CD4-positive, CD25-positive, alpha-beta regulatory T cell (primary cell): Measurements from ENCODE around the gene MMRN2. TPM values are rescaled to one million over a fixed set of nuclear protein-coding genes. Genes with fewer than 3 reads are reported as not detected.

ENCODE experiments used
- ATAC-seq, 2 donors: fragments of 150-1000 bp; cut with Tn5 transposase; one replicate each; pipeline ENCODE4 v1.10.0; 2021; ENCODE audit warnings: low read depth in 2 of 2, moderate number of reproducible peaks in 2 of 2, moderate library complexity in 1 of 2
- DNase-seq, 3 donors: peaks; one replicate each; pipeline versions ENCODE4 v3.0.0 to v3.0.0-alpha.2; 2012 to 2022; ENCODE audit warnings: mixed read lengths in 1 of 3
- H3K27ac ChIP-seq: one replicate; pipeline ENCODE4 v1.7.0; 2013; ENCODE audit warnings: mild to moderate bottlenecking, low read length; ENCODE audit not compliant: insufficient read depth, poor library complexity, severe bottlenecking
- H3K27me3 ChIP-seq: one replicate; pipeline ENCODE4 v1.7.0; 2013; ENCODE audit warnings: low read length; ENCODE audit not compliant: control insufficient read depth, insufficient read depth
- H3K36me3 ChIP-seq: one replicate; pipeline ENCODE4 v1.7.0; 2013; ENCODE audit warnings: mild to moderate bottlenecking, low read length, moderate library complexity; ENCODE audit not compliant: control insufficient read depth, insufficient read depth
- H3K4me1 ChIP-seq: 2 replicates; pipeline ENCODE4 v1.7.0; 2013; ENCODE audit warnings: mild to moderate bottlenecking, low read length; ENCODE audit not compliant: insufficient read depth, control insufficient read depth, poor library complexity, severe bottlenecking
- H3K4me3 ChIP-seq: one replicate; pipeline ENCODE4 v1.7.0; 2013; ENCODE audit warnings: low read depth, mild to moderate bottlenecking, low read length, moderate library complexity
- H3K9me3 ChIP-seq, 2 experiments: 1 replicate in 1 of 2; 2 replicates in 1 of 2; pipeline ENCODE4 v1.7.0; 2013; ENCODE audit warnings: low read length in 2 of 2, mild to moderate bottlenecking in 1 of 2, moderate library complexity in 1 of 2; ENCODE audit not compliant: control insufficient read depth in 2 of 2
- H3K27ac Mint-ChIP-seq, 3 donors: one replicate each; pipeline ENCODE4 v1.8.0; 2020 to 2022; ENCODE audit warnings: mild to moderate bottlenecking in 3 of 3, mixed read lengths in 3 of 3, moderate library complexity in 2 of 3
- H3K27me3 Mint-ChIP-seq: one replicate; pipeline ENCODE4 v1.8.0; 2022; ENCODE audit warnings: mild to moderate bottlenecking, mixed read lengths
- H3K36me3 Mint-ChIP-seq: one replicate; pipeline ENCODE4 v1.8.0; 2020; ENCODE audit warnings: mixed read lengths
- H3K4me1 Mint-ChIP-seq, 4 donors: one replicate each; pipeline ENCODE4 v1.8.0; 2020 to 2022; ENCODE audit warnings: mixed read lengths in 4 of 4, mild to moderate bottlenecking in 1 of 4
- H3K4me3 Mint-ChIP-seq, 4 donors: one replicate each; pipeline ENCODE4 v1.8.0; 2020 to 2022; ENCODE audit warnings: mild to moderate bottlenecking in 4 of 4, mixed read lengths in 4 of 4, moderate library complexity in 3 of 4
- H3K9me3 Mint-ChIP-seq, 7 donors: one replicate each; pipeline ENCODE4 v1.8.0; 2020 to 2022; ENCODE audit warnings: mixed read lengths in 7 of 7, mild to moderate bottlenecking in 3 of 7, moderate library complexity in 2 of 7
- polyA plus RNA-seq, 4 donors: library from polyadenylated mRNA; unstranded; fragments of 300-500 nt; fragmentation: Illumina TruSeq; gene quantifications; one replicate each; pipeline ENCODE4 v1.2.3, GENCODE V29; 2021
- total RNA-seq: library from RNA; stranded (reverse); gene quantifications from one replicate; pipeline ENCODE4 v1.2.3, GENCODE V29; 2022

Gene MMRN2
- total and polyA plus RNA-seq, 5 donors from 2014 or later, result 0.17 to 1.2 (median 0.33) TPM; not detected in 1

DNA sequence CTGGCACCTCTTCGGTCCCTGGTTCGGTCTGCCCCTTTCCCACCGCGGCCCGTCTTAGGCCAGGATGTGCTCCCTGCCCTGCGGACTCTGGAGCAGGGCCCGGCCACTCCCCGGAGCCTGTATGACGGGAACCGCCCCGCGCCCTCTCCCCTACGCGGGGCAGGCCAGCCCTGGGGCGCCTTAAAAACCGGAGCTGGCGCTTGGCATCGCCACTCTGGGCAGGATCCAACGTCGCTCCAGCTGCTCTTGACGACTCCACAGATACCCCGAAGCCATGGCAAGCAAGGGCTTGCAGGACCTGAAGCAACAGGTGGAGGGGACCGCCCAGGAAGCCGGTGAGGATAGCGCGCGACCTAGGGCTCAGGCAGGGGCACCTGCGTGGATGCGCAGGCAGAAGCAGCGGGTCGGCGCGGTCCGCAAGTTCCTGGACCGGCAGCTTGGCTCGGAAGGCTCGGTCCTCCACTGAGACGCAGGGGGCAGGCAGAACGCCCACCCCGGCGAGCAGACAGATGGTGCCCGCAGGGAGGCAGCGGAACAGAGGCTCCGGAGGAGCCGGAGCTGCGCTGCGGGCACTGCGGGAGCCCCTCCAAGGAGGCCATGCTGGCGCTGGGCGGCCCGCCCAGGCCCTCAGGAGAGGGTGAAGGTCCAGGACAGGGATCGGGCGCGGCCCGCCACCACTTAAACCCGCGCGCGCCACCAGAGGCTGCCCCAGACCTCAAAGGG lies 11.0 kb upstream of the MMRN2 start, which contains the start of gene ADIRF:
ADIRF (plus strand) TSS at position 212 of the 723 bp plus-strand sequence; CDS start at position 275, 63 bp downstream.
- H3K36me3 ChIP-seq, result no peaks in the 10 kb centered on the region
- H3K27ac ChIP-seq, result no peak within 1 kb of the TSS
- Mint-ChIP-seq H3K9me3 (no peaks in the 10 kb centered on the region), H3K27ac (peak within 1 kb of the TSS in 2 of 3 donors; percentile 42 to 66), H3K36me3 (no peaks in the 10 kb centered on the region), H3K4me1 (peaks cover 0 to 58% (median 15%) of the 10 kb centered on the region in 4 donors), H3K4me3 (peak within 1 kb of the TSS; percentile 53 to 81 (median 66)), H3K27me3 (peaks cover 9% of the 10 kb centered on the region)
- H3K4me3 ChIP-seq, result no peak within 1 kb of the TSS
- no peaks in the 10 kb centered on the region for H3K9me3 ChIP-seq
- H3K4me1 ChIP-seq, result peaks cover 58% of the 10 kb centered on the region
- H3K27me3 ChIP-seq, result no peaks in the 10 kb centered on the region
- DNase-seq (peak in 1 of 3 donors; percentile 47), ATAC-seq (no peak)

DNA sequence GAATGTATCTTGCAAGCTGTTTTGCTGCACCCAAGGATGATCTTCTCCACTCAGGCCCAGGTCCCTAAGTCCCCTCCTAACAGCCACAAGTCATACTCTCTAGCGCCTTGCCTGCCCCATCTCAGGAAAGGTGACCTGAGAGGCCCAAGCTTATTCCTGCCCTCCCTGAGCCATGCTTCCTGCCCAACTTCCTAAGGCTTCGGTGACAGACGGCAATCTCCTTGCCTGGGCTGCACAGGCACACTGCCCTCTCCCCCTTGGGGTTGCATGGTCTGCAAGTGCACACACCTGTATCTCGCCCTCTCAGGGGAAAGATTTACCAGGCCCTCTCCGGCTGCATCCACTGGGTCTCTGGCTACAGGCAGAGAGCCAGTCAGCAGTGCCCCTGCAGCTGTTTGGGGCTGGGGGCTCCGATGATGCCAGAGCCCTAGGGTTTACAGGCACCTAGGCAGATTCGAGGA lies 10.1 kb upstream of the MMRN2 start:
- H3K36me3 ChIP-seq, result no peaks in the 10 kb centered on the region
- no peaks in the 10 kb centered on the region for H3K9me3 ChIP-seq
- H3K4me1 Mint-ChIP-seq, result peaks cover 0 to 53% (median 13%) of the 10 kb centered on the region in 4 donors
- peak overlapping the region in 2 of 4 donors; percentile 38 for H3K4me3 Mint-ChIP-seq
- no peak overlapping the region for H3K27ac ChIP-seq
- no peaks in the 10 kb centered on the region for H3K27me3 ChIP-seq
- ATAC-seq (no peak), DNase-seq (no peak)
- H3K27me3 Mint-ChIP-seq, result peaks cover 9% of the 10 kb centered on the region
- no peaks in the 10 kb centered on the region for H3K9me3 Mint-ChIP-seq
- peaks cover 58% of the 10 kb centered on the region for H3K4me1 ChIP-seq
- no peaks in the 10 kb centered on the region for H3K36me3 Mint-ChIP-seq
- peak overlapping the region in 1 of 3 donors; percentile 60 for H3K27ac Mint-ChIP-seq
- H3K4me3 ChIP-seq, result no peak overlapping the region

DNA sequence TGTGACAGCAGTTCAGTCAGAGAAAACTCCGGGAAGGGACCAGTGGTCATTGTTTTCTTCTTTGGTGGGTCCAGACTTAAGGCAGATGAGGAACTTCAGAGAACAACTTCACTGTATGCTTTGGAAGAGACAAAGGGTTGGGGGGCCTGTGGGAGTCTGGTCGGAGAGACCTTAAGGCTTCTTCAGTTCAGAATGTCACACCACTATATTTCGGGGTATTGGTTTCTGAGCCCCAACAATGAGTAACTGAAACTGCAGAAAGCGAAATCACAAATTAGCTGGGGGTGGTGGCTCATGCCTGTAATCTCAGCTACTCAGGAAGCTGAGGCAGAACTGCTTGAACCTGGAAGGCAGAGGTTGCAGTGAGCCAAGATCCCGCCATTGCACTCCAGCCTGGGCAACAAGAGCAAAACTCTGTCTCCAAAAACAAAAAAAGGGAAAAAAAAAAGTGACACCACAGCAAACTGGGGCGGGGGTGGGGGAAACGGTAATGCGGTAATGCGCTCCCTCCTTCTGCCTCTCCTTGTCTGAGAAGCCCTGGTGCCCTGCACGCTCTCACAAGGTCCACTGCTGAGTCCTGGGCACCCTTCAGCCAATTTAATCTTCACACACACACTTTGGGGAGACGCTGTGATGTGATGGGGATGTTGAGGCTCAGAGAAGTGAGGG lies 8.7 kb upstream of the MMRN2 start:
- H3K9me3 ChIP-seq, result no peaks in the 10 kb centered on the region
- H3K4me3 ChIP-seq, result peak overlapping the region; percentile 47
- Mint-ChIP-seq H3K27me3 (peaks cover 5% of the 10 kb centered on the region), H3K4me3 (peak overlapping the region; percentile 10 to 85 (median 64)), H3K9me3 (no peaks in the 10 kb centered on the region), H3K27ac (peak overlapping the region; percentile 69 to 88 (median 81)), H3K36me3 (no peaks in the 10 kb centered on the region), H3K4me1 (peaks cover 0 to 48% (median 13%) of the 10 kb centered on the region in 4 donors)
- DNase-seq, result peak in 1 of 3 donors; percentile 44
- H3K4me1 ChIP-seq, result peaks cover 50% of the 10 kb centered on the region
- no peaks in the 10 kb centered on the region for H3K27me3 ChIP-seq
- no peak overlapping the region for H3K27ac ChIP-seq
- H3K36me3 ChIP-seq, result no peaks in the 10 kb centered on the region
- ATAC-seq, result no peak

DNA sequence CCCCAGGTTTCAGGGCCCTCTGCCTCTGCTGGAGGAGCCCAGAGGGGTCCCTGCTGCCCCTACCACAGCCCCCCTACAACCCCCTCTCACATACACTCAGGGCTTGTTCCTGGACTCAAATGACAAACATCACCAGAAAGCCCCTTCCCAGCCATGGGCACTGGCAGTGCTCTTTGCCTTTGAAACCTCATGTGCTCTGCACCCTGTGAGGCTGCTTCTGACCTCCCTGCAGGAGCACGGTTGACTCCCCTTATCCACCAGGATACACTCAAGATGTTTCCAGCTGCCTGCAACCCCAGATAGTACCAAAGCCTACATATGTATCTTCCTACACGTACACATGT lies 7.4 kb upstream of the MMRN2 start:
- no peak for DNase-seq

DNA sequence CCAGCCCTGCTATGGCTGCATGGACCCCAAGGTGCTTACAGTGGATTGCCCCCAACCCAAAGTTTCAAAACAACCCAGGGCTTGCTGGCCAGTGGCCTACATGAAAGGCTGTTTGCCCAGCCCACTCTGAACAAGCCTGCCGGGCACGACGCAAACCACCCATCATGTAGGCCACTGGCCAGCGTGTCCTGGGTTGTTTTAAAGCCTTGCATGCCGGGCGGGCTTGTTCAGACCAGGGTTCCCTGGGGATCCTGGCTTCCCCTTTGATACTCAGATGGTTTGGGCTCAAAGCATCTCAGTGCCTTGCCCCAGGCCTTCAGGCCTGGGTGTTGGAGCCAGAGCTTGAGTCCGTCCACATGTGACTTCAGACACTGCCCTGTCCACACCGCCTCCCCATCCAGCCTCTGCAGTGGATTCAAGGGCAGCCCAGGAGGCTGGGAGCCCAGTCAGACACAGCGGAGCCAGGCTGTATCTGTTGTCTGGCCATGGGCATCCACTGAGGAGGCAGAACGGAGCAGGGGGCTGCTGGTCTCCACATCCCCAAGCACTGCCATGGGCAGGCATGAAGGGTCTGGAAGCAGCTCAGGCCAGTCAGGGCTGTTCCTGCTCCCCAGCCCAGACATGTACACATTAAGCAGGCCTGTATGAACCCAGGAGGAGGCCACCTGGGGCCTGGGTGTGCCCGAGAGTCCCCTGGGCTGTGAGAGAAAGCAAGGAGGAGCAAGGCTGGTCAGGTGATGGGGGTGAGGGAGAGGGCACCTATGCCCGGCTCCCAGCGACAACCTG lies 6.8 kb upstream of the MMRN2 start:
- no peak overlapping the region for H3K27ac ChIP-seq
- H3K36me3 ChIP-seq, result no peaks in the 10 kb centered on the region
- ATAC-seq (no peak), DNase-seq (no peak)
- Mint-ChIP-seq H3K9me3 (no peaks in the 10 kb centered on the region), H3K36me3 (no peaks in the 10 kb centered on the region), H3K4me3 (no peak overlapping the region), H3K4me1 (peaks cover 0 to 36% (median 12%) of the 10 kb centered on the region in 4 donors), H3K27ac (no peak overlapping the region), H3K27me3 (peaks cover 5% of the 10 kb centered on the region)
- no peaks in the 10 kb centered on the region for H3K27me3 ChIP-seq
- H3K9me3 ChIP-seq, result no peaks in the 10 kb centered on the region
- no peak overlapping the region for H3K4me3 ChIP-seq
- H3K4me1 ChIP-seq, result peaks cover 33% of the 10 kb centered on the region

More for the DNA sequence above, 7.4 kb upstream of the MMRN2 start:
- no peaks in the 10 kb centered on the region for H3K9me3 Mint-ChIP-seq
- H3K4me3 Mint-ChIP-seq, result no peak overlapping the region
- H3K27me3 ChIP-seq, result no peaks in the 10 kb centered on the region
- H3K36me3 Mint-ChIP-seq, result no peaks in the 10 kb centered on the region
- no peaks in the 10 kb centered on the region for H3K9me3 ChIP-seq
- H3K4me1 Mint-ChIP-seq, result peaks cover 0 to 42% (median 14%) of the 10 kb centered on the region in 4 donors
- H3K27ac Mint-ChIP-seq, result peak overlapping the region in 1 of 3 donors; percentile 36
- H3K27me3 Mint-ChIP-seq, result peaks cover 5% of the 10 kb centered on the region
- no peaks in the 10 kb centered on the region for H3K36me3 ChIP-seq
- H3K4me1 ChIP-seq, result peaks cover 38% of the 10 kb centered on the region
- H3K4me3 ChIP-seq, result no peak overlapping the region
- no peak overlapping the region for H3K27ac ChIP-seq
- ATAC-seq, result no peak

DNA sequence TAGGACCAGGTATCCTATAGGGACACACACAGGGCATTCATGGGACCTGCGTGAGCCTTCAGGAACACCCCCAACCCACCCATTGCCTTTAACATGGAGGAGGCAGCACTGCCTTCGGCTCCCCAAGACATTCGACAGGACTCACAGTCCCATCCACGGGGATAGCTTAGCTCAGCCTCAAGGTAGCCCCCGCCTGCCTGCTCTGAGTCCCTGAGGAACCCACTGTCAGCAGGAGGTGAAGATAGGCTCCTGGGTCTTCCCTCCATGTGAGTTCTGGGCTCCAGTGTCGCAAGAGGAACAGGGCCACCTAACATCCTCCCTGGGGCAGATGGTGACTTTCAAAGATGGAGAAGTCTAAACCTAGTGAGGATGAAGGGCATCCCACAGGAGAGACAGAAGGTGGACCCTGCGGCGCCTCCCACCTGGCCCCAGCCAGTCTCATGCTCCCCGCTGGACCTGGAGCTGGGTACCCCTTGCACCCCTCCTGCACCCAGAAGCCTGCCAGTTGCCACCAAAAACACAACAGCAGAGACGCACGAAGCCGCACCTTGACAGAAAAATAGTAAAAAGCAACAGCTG lies 6.0 kb upstream of the MMRN2 start:
- Mint-ChIP-seq H3K4me1 (peaks cover 0 to 30% (median 12%) of the 10 kb centered on the region in 4 donors), H3K27me3 (peaks cover 5% of the 10 kb centered on the region), H3K4me3 (no peak overlapping the region), H3K36me3 (no peaks in the 10 kb centered on the region), H3K27ac (no peak overlapping the region), H3K9me3 (no peaks in the 10 kb centered on the region)
- H3K4me3 ChIP-seq, result no peak overlapping the region
- DNase-seq, result no peak
- H3K36me3 ChIP-seq, result no peaks in the 10 kb centered on the region
- no peaks in the 10 kb centered on the region for H3K9me3 ChIP-seq
- no peaks in the 10 kb centered on the region for H3K27me3 ChIP-seq
- no peak overlapping the region for H3K27ac ChIP-seq
- ATAC-seq, result no peak
- H3K4me1 ChIP-seq, result peaks cover 25% of the 10 kb centered on the region

DNA sequence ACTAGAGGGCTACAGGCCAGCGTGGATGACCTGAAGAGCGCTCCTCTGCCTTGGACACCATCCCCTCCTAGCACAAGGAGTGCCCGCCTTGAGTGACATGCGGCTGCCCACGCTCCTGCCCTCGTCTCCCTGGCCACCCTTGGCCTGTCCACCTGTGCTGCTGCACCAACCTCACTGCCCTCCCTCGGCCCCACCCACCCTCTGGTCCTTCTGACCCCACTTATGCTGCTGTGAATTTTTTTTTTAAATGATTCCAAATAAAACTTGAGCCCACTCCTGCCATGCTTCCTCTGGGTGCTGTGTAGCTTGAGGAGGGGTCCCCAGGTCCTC lies 5.5 kb upstream of the MMRN2 start:
- DNase-seq (no peak), ATAC-seq (no peak)
- Histone ChIP-seq H3K27me3 (no peaks in the 10 kb centered on the region), H3K9me3 (no peaks in the 10 kb centered on the region), H3K27ac (no peak overlapping the region), H3K4me1 (peaks cover 21% of the 10 kb centered on the region), H3K4me3 (no peak overlapping the region), H3K36me3 (no peaks in the 10 kb centered on the region)
- no peaks in the 10 kb centered on the region for H3K36me3 Mint-ChIP-seq
- no peaks in the 10 kb centered on the region for H3K9me3 Mint-ChIP-seq
- peaks cover 0 to 25% (median 12%) of the 10 kb centered on the region in 4 donors for H3K4me1 Mint-ChIP-seq
- peaks cover 5% of the 10 kb centered on the region for H3K27me3 Mint-ChIP-seq
- no peak overlapping the region for H3K4me3 Mint-ChIP-seq
- no peak overlapping the region for H3K27ac Mint-ChIP-seq
